ENCODE data around the gene NOTUM. TPM values are rescaled to one million over a fixed set of nuclear protein-coding genes. Genes with fewer than 3 reads are reported as not detected.

NOTUM gene
- total and polyA plus RNA-seq, 2 of the 4 experiments (the other 2 are of a cell fraction): 0.05 TPM; not detected in 1

- peaks cover 6% of the 10 kb centered on the region; the same call in 1 of the 2 replicates for H3K36me3 ChIP-seq (ENCODE audit: control insufficient read depth, insufficient read depth, low read length)
- no peak overlapping the region for H2BK20ac ChIP-seq (ENCODE audit: low read depth, low read length)
- H2BK5ac ChIP-seq (ENCODE audit: low read depth, low read length, poor library complexity, severe bottlenecking): no peak overlapping the region
- no peak overlapping the region for H3K27ac ChIP-seq (ENCODE audit: insufficient read depth, low read length)
- no peak overlapping the region for H4K8ac ChIP-seq (ENCODE audit: low read depth in 2 of 2, low read length in 2 of 2)
- intact Hi-C loops (cut with micrococcal nuclease) (no loop called here), dilution Hi-C loops (cut with HindIII; ENCODE audit: low sequenced_read_pairs, unreplicated experiment) (no loop called here), in situ Hi-C loops (cut with MboI; ENCODE audit: low sequenced_read_pairs) (no loop called here)
- DNase-seq (no peak), ATAC-seq (ENCODE audit: low read depth) (no peak)
- H3K27me3 ChIP-seq (ENCODE audit: control insufficient read depth, insufficient read depth, low read length): no peaks in the 10 kb centered on the region
- WGBS, 2 experiments (ENCODE audit: extremely low coverage in 2 of 2, insufficient read length in 1 of 2): 73% methylated on average over 20 of the region's 32 CpGs; no CpG with 5 or more reads in 1 of the 2 experiments
- H3K4me2 ChIP-seq (ENCODE audit: low read depth, low read length): no peak overlapping the region
- no peak overlapping the region for H3K14ac ChIP-seq (replicated peaks; ENCODE audit: low read depth, low read length)
- peaks cover 15% of the 10 kb centered on the region for H3K9me1 ChIP-seq (ENCODE audit: insufficient read depth, low read length)
- H3K4ac ChIP-seq (ENCODE audit: low read depth, low read length): no peak overlapping the region
- ChIA-PET POLR2A (ENCODE audit: unreplicated experiment) (no interaction called here), CTCF (no interaction called here)
- H2AFZ ChIP-seq (replicated peaks; ENCODE audit: low read length, poor library complexity): no peak overlapping the region
- H3K23ac ChIP-seq (ENCODE audit: low read depth, low read length): no peak overlapping the region
- H3K4me1 ChIP-seq (ENCODE audit: control insufficient read depth, insufficient read depth, low read length): peaks cover 22% of the 10 kb centered on the region
- H2BK15ac ChIP-seq (ENCODE audit: low read depth, low read length): no peak overlapping the region
- no peak overlapping the region for H2BK120ac ChIP-seq (ENCODE audit: low read depth, low read length)
- TF ChIP-seq CEBPB (IDR thresholded peaks at IDR 0.05; ENCODE audit: low read depth, low read length) (no peak), RAD21 (IDR thresholded peaks at IDR 0.05; ENCODE audit: low read length) (no peak), FOS (IDR thresholded peaks at IDR 0.05; ENCODE audit: low read depth, low read length) (no peak), POLR2A (IDR thresholded peaks at IDR 0.05; ENCODE audit: low read depth, low read length) (no peak), RFX5 (IDR thresholded peaks at IDR 0.05; ENCODE audit: low read depth, low read length) (no peak), USF2 (IDR thresholded peaks at IDR 0.05; ENCODE audit: low read depth, low read length) (no peak)
- H3K9ac ChIP-seq (ENCODE audit: low read depth, low read length): no peak overlapping the region
- H2AK9ac ChIP-seq (replicated peaks; ENCODE audit: low read depth, low read length, poor library complexity): no peak overlapping the region
- no TSS peak for BruUV-seq (replicated peaks)
- no peak overlapping the region for H2AK5ac ChIP-seq (ENCODE audit: low read depth, low read length)
- no peak overlapping the region for H3K18ac ChIP-seq (ENCODE audit: low read depth, low read length)
- no peaks in the 10 kb centered on the region for H3K9me3 ChIP-seq (ENCODE audit: control insufficient read depth, insufficient read depth, low read length)
- H4K20me1 ChIP-seq (ENCODE audit: insufficient read depth, low read length): peaks cover 3% of the 10 kb centered on the region; the same call in 1 of the 2 replicates
- no peak overlapping the region for H4K91ac ChIP-seq (ENCODE audit: insufficient read depth, low read depth, low read length)
- no peak overlapping the region for H3K4me3 ChIP-seq (ENCODE audit: insufficient read depth, low read depth, low read length)
- H4K5ac ChIP-seq (ENCODE audit: low read depth, low read length): no peak overlapping the region
- H3K79me1 ChIP-seq (ENCODE audit: low read depth in 1 of 2, low read length in 2 of 2): peaks cover 11 to 32% of the 10 kb centered on the region in 2 experiments; a peak in 3 of 4 replicates
- H3K56ac ChIP-seq (ENCODE audit: extremely low read depth, insufficient read depth, low read length): no peak overlapping the region
Observed at GRCh38 chr17:82000803-82001570, 40.0 kb upstream of the NOTUM start.
